HG02973 (cell line): ENCODE data around the gene TBC1D7.

Experiments
- ATAC-seq: cut with Tn5 transposase; IDR thresholded peaks from one replicate; pipeline ENCODE4 v1.9.1; 2021; ENCODE audit warnings: moderate library complexity; ENCODE audit not compliant: unreplicated experiment

TBC1D7 gene

DNA sequence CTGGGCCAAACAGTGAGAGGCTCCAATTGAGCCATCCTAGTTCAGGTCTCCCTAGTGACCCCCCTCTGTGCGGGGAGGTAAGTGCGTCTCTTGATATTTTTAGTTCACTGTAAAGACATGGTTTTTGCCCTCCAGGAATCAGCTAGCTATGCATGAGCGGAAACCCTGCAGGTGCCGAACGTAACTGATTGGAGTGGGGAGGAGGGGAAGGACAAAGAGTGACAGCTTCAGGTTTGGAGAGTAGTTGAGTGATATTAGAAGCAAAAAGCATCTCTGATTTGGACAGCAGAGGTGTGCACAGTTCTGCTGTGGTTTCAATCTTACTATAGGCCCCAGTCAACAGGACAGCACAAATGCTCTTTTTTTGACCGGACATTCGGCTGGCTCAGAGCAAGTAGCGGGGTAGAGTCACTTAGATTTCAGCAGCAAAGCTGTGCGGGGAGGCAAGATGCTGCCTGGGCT is 31.8 kb downstream of the TBC1D7 start:
- ATAC-seq = no peak

DNA sequence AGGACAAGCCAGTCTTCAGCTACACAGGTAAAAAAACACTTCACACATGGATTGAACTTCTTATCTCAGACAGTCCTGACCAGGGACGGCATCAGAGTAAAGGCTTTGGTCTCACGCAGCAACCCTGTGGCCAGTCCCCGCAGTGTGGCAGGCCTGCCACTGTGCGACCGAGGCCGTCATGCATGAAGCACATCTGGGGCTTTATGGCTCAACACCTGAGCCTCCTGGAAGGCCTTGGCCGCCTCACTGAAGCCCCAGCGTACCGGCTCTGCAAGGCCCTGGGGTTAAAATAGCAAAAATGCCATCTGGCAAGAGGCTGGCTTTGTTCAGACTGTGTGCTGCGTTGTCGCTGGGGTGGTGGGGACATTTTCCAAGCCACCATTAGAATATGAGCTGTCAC is 32.8 kb downstream of the TBC1D7 start:
- ATAC-seq = no peak

DNA sequence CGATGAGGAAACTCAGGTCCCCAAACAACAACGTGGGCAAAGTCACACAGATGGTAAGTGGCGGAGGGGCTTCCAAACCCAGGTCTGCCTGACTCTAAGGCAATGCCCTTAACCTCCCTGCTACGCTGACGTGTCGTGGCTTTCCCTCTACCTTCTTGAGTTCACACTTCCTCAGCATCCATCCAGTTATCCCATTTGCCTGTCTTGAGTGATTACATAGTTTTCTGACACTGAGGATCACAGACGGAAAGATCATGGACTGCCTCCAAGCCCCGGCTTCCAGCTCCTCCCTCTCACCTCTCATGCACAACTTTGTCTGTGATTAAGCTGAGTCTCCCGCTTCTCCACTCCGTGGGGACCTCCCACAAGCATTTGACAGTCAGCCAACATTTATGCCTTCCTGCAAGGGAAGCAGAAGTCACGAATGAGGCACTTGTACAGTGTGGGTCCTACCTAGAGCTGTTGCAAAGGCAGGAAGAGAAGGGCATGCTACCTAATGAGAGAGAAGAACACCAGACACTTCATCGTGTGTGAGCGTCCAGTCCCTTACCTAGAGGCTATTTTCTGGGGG is 33.8 kb downstream of the TBC1D7 start:
- ATAC-seq = no peak

DNA sequence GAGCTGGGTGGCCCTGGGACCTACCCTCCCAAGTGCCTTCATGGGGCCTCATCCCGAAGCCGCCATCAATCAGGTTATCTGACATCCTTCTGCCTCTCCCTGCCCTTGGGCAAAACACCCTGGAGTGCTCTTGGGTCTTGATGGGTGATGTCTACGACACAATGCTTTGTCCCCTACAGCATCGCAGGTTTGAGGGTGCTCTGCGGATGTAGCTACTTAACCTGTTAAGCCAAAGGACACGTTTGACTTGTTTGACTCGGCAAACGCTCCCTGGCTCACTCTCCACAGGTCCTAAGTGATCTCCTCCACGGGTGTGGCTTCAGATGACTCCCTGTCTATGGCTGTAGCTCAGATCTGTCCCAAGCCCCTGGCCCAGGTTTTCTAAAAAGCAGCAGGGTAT is 35.6 kb downstream of the TBC1D7 start:
- no peak for ATAC-seq

DNA sequence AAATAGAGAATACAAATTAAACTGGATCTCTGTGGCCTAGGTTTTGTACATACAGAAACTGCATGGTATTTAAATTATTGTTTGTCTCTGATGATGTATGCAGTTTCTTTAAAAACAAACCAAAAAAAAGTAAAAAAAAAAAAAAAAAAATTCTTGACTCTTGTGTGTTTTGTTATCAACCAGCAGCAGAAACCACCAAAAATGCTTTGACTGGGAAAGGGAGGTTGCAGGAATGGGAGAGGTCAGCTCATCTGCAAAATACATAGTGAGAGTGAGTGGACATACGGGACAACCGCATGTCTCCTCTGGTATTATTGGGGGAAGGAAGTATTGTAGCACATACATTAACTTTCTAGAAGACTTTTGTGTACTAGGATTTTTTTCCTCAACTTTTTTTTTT is 38.0 kb downstream of the TBC1D7 start:
- ATAC-seq = no peak

DNA sequence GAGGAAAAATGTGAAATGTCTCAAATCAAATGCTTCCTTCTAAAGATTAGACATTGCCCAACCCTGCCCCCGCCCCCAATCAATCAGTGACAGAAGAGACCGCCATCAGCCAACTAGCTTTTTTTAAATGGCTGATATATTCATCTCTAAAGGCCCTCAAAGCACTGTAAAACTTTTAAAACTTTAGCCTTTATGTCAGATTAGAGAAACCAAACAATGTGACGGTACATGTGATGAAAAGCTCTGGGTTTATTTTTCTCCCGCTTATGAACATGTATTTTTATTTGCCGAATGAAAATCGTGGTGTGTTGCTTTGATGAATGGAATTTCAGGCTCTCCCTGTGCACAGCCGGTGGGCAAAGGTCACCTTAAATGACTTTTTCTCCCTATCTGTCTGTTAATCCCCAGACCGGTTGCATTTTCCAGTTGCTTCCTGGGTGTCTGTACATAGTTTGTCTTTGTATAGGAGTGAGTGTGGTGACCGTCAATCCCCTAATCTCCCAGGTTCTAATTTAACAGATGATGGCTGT is 38.5 kb downstream of the TBC1D7 start:
- ATAC-seq = no peak

DNA sequence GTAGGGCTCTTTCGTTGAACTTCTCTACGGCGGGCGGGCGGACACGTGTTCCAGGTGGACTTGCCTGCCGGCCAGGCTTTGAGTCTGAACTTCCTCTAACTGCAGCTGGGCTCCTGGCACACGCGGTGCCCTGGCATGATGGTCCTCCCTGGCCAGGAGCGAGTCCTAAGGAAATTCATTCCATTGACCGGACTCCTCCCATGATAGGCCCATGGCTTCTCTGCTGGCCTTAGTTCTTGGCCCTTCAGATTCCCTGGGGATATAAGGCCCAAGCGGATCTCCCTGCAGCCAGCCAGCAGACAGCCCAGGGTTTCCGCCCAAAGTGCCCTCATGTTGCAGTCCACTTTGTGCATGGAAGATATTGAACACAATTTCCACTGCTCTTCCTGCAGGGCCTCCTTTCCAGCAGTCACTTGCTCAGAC is 39.4 kb downstream of the TBC1D7 start:
- no peak for ATAC-seq

DNA sequence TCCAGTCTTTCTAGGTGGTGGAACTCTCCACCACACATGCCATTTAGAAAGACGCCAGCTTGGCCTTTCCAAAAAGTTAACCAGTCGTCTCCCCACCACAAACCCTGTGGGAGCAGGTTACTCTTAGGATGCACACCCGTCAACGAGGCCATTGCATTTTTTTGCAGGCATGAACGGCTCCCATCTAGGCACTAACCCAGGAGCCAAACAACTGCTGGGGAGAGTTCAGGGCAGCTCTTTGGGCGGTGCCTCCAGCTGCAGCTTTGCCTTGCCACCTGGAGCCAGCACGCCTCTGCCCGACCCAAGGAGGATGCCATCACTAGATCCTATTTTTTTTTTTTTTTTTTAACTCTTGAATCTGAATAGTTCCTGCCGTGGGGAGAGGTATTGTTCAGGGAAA is 39.9 kb downstream of the TBC1D7 start:
- ATAC-seq = no peak

DNA sequence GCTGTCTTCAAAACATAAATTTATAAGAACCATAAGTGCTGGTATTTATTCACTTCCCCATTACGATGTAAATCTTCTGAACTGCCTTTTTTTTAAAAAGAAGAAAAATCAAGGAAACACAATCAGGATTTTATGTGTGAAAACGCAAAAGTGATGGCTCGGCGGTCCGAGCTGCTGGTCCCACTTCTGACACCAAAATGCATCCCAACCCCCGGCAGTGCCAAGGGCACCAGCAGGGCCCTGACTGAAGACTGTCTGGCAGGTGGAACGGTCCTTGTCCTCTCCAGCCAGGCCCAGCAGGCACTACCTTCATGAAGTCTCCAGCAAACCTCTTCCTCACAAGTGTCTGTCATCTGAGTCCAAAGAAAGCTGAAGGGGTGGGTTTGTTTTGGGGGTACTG is 41.2 kb downstream of the TBC1D7 start:
- no peak for ATAC-seq

DNA sequence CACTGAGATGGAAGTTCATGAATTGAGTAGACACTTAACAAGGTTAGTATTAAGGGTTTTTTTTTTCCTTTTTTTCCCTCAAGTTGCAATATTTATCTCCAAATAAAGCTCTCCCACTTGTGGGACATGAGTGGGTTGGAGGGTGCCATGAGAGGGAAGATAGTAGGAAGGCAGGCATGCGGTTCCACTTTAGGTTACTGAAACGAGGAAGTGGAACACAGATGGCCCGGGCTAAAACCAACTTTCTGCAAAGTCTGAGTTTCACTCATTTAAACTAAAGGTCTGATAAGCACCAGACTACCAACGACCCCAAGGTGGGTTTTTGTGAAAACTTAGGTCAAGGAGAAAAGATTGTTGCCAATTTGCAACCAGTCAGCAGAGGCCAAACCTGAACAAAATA is 42.2 kb downstream of the TBC1D7 start:
- no peak for ATAC-seq

DNA sequence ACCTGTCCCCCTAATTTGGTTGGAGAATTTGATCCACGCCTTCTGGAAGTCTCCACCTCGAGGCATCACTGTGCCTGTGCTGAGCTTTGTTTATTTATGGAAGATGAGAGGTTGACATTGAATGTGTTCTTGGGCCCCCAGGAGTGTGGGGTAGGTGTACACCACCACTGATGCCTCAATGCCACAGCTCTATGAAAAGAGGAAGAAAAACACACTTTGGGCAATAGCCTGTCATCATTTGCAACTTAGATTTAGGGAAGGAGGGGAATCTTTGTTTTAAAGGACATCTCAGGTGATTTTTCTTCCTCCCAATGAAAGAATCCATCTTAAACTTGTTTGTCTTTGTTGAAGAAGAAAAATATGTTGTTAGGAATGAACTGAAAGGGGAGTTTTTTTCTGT is 42.6 kb downstream of the TBC1D7 start:
- no peak for ATAC-seq

DNA sequence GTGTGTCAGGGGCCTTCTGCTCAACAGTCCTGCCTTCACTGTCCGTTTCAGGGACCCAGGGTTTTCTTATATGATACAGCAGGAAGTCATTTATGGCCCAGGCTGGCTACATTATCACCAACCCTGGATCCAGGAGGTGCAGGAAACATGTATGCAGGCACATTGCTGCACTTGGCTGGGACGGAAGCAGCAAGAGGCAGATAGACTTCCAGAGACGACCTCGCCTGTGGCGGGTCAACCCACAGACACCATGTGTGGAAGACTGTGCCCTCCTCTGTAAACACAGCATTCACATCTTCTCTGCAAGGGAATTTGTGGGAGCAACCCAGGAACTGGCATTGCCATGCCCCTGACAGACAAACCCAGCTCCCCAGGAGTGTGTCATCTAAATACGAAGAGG is 43.7 kb downstream of the TBC1D7 start:
- no peak for ATAC-seq

DNA sequence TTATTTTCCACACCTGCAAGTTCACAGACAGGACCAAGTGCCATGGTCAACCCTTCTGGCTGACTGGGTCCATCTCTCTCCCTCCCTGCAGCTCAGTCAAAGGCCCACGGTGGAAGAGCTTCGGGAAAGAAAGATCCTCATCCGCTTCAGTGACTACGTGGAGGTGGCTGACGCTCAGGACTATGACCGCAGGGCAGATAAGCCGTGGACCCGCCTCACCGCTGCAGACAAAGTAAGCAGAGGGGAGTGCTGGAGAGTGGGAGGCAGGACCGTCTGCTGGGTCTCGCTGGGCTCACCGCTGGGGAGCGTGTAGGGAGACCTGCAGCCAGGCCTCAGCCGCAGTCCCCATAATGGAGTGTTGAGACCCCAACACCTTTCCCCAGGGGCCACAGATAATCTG is 45.0 kb downstream of the TBC1D7 start:
- ATAC-seq = no peak

DNA sequence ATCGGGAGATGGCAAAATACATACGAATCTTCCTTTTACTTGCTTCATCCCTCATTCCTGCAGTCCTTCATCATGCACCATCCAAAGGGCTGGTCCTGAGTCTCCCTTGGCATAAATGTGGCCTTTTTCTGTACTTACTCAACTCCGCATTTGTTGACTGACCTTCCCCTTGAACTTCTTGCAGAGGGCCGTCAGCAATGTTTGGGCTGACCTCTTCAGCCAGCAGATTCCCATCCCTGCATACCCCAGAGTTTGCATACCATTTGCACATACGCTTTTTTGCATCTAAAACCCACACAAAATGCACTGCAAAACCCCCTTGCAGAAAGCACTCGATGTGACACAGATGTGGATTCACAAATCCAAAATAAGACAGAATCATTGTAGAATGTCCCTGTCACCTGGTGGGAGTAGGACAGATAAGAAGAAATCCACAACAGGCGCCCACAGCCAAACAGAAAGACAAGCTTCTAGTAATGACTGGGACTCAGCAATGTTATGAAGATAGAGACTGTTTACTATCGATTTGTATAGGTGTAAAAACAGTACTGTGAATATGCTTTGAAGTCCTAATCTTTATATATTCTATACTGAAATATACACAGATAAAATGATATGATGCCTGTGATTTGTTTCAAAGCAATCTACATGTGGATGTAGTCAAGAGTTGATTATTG is 45.8 kb downstream of the TBC1D7 start:
- ATAC-seq = no peak

DNA sequence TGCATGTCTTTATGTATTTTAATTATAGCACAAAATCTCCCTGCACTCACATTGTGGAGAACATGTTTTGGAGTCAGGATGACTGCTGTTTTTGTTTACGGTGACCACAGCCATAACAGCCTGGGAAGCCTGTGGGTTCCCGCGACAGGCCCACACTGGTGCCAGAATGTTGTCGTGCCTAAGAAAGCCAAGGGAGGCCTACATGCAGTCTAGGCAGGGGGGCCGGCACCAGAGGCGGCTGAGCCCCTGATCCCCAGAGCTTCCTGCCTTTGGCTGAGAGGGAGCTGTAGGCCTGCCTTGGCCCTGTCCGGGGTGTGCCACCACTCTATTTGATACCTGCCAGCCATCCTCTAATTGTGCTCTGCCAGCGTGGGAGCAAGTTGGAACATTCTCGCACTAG is 46.7 kb downstream of the TBC1D7 start:
- no peak for ATAC-seq

DNA sequence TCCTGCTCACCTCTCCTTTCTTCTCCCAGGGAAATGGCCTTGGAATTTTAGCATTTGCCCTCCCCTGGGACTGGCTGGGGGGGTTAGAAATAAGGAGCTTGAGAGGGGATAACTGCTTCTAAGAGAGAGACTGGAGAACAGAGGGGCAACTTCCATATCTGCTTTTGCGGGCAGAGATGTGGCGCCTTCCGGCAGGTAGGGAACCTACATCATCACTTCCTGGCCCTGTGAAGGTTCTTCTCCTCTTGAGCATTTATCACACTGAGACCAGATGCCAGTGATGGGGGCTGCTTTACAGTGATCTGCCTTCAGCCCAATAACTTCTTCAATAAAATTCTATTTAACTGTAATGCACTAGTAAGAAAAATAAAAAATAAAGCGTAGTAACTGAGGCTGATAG is 48.1 kb downstream of the TBC1D7 start:
- no peak for ATAC-seq

DNA sequence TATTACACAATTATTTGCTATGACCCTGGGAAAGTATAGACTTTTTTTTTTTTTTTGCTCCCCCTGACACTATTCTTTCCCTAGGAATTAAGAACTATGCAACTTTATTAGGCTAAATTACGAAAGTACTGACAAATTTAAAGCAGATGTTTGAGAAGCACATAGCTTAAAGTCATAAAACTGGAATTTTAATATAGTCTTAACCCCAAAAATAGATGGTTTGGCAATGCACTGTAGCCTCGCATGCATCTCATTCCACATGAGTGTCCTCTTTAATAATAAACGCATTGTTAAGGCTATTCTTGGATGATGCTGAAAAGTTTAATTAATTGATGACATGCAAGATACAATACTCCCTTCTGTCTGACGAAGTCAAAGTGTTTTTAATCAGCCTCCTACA is 49.3 kb downstream of the TBC1D7 start:
- no peak for ATAC-seq

DNA sequence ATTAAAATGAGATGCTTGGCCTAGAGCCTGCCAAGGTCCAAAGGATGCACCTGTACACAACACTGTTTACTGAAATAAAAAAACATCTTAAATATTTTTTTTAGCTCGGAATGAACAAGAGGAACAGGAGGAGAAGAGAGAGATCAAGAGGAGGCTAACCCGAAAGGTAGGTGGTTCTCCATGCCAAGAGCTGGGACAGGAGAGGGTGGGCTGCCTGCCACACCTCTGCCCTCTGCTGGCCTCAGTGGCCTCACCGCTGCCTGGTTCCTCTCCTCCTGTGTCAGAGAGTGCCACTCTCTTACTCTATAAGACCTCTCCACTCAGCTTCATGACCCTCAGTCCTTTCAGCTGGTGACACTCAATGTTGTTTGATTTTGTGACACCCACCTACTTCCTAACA is 50.2 kb downstream of the TBC1D7 start:
- no peak for ATAC-seq

DNA sequence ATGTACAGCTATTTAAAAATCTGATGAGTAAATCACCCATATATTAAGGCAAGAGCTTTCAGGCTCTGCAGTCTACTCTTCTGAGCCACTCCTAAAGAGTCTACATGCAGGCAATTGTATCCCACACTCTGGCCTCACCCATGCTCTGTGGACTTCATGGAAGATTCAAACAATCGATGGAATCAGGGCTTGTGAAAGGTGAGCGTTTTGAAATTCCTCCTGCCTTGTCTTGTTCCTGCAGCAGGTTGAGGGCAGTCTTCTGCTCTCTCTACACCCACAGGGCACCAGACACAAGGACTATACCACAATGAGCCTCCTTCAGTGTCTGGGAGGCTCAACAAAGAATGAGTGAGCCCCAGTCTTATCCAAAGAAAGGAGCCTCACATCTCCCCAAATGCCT is 51.1 kb downstream of the TBC1D7 start:
- ATAC-seq = no peak

DNA sequence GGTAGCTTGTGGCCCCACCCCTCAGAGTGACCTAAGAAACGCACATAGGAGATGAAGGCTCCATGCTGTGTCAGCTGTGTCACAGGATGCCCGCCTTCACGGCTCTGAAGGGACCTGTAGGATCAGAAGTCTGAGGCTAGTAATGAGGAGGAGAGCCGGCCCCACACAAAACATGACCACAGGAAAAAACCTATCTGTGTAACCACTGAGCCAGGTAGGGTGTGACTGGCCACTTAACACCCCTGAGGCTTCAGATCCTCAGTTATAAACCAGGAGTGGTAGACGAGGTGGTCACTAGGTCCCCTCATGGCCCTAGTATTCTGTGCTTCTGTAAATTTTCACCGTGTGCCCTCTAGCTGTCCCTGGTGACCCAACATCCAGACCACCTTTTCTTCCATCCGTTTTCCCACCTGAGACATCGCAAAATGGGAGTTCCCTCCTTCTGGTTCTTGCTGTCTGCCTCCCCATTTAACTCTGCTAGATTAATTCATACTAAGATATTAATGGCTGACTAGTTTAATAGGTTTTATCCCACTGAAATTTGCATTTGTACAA is 52.8 kb downstream of the TBC1D7 start:
- no peak for ATAC-seq

DNA sequence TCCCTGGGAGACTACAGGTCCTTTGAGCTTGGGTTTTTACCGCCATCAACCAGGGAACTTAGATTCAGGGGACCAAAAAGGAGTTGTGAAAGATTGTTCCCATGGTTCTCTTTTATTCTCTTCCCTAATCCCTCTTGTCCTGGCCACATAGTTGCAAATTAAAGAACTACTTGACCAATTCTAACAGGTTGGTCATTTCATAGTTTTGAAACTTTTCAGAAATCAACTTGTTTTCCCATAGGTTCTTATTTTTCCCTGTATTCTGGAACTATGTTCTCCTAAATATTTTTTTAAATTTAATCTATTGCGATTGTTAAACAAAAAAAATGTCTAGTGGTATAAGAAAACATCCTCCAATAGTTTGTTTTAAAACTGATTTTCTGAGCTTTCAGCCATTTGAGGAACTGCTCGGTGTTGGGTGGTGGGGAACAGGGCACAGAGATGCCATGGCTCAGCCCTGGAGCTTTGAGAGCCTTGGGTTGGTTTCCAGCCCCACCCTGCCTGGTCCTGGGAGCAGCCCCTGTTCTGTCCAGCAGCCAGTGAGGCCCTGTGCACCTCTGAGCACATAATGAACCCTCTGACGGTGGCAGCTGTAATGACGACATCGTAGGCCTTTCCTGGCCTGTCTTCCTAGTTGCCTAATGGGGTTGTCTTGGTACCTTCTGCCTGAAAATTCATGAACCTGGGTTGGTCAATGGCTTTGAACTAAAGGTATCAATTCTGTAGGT is 53.5 kb downstream of the TBC1D7 start:
- ATAC-seq = no peak
